Ishikawa (cell line): ENCODE results near the gene HOXC10.

Experiments
- EP300 ChIP-seq: IDR thresholded peaks from 2 replicates; pipeline ENCODE4 v1.6.1; 2012; ENCODE audit warnings: borderline replicate concordance
- FOXM1 ChIP-seq: IDR thresholded peaks from 2 replicates; pipeline ENCODE4 v1.6.1; 2012; ENCODE audit warnings: low read depth, borderline replicate concordance
- RAD21 ChIP-seq: IDR thresholded peaks from 2 replicates; pipeline ENCODE4 v1.6.1; 2012; ENCODE audit warnings: low read depth
- TF ChIP-seq, protein P1 (sequence below): IDR thresholded peaks from 2 replicates; pipeline ENCODE4 v1.6.1; 2012; ENCODE audit warnings: low read depth, mild to moderate bottlenecking

DNA sequence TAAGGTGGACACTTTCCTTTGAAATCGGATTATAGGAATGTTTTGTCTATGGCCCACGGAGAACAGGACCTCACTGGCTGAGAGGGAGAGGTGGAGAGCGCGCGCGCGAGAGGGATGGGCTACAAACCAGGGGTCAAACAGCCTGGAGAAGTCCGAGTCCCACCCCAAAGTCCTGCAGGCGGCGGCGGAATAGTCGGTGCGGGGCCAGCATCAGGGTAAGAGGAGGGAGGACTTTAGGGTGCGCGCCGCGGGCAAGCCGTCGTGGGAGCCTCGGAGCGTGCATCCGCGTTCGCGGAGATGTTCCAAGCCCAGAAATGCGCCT, 20.5 kb downstream of the HOXC10 start:
- TF ChIP-seq FOXM1: no peak
- TF ChIP-seq, protein P1, sequence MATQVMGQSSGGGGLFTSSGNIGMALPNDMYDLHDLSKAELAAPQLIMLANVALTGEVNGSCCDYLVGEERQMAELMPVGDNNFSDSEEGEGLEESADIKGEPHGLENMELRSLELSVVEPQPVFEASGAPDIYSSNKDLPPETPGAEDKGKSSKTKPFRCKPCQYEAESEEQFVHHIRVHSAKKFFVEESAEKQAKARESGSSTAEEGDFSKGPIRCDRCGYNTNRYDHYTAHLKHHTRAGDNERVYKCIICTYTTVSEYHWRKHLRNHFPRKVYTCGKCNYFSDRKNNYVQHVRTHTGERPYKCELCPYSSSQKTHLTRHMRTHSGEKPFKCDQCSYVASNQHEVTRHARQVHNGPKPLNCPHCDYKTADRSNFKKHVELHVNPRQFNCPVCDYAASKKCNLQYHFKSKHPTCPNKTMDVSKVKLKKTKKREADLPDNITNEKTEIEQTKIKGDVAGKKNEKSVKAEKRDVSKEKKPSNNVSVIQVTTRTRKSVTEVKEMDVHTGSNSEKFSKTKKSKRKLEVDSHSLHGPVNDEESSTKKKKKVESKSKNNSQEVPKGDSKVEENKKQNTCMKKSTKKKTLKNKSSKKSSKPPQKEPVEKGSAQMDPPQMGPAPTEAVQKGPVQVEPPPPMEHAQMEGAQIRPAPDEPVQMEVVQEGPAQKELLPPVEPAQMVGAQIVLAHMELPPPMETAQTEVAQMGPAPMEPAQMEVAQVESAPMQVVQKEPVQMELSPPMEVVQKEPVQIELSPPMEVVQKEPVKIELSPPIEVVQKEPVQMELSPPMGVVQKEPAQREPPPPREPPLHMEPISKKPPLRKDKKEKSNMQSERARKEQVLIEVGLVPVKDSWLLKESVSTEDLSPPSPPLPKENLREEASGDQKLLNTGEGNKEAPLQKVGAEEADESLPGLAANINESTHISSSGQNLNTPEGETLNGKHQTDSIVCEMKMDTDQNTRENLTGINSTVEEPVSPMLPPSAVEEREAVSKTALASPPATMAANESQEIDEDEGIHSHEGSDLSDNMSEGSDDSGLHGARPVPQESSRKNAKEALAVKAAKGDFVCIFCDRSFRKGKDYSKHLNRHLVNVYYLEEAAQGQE: no peak
- no peak for TF ChIP-seq RAD21
- no peak for TF ChIP-seq EP300
